IMR-90 (cell line): ENCODE results near the gene DEFB115. TPM values are rescaled to one million over a fixed set of nuclear protein-coding genes. Genes with fewer than 3 reads are reported as not detected.

Experiments used
- ATAC-seq: fragments of 200-7000 bp; cut with Tn5 transposase; 2 replicates; pipeline ENCODE4 v1.9.1; 2020; ENCODE audit warnings: low read depth, mild to moderate bottlenecking, moderate library complexity
- Bru-seq: library from RNA; stranded (reverse); fragments of 400-500 nt; gene quantifications from one replicate; lab custom pipeline; 2021; lab: Mats Ljungman, UMichigan
- BruChase-seq, 2 experiments: library from RNA; stranded (reverse); fragments of 400-500 nt; gene quantifications; one replicate each; lab custom pipeline; 2021; lab: Mats Ljungman, UMichigan
- BruUV-seq: library from RNA; stranded (reverse); fragments of 400-500 nt; replicated peaks from 2 replicates; lab custom pipeline; 2021; lab: Mats Ljungman, UMichigan
- CTCF ChIA-PET: fragments of 300-600 bp; formaldehyde crosslinking; extraction: SDS; loops from one replicate; lab custom pipeline; 2021; ENCODE audit warnings: antibody characterized with exemption; lab: Yijun Ruan, JAX
- POLR2A ChIA-PET: fragments of 300-600 bp; sonication (Branson Sonifier 250); formaldehyde crosslinking; loops from one replicate; lab custom pipeline; 2022; ENCODE audit warnings: antibody characterized with exemption; ENCODE audit not compliant: unreplicated experiment; lab: Charles Lee
- DNase-seq: peaks from one replicate; pipeline ENCODE4 v3.0.0; 2013
- H2AFZ ChIP-seq: replicated peaks from 2 replicates; pipeline ENCODE3; 2013; ENCODE audit warnings: low read length, mild to moderate bottlenecking; ENCODE audit not compliant: poor library complexity
- H2AK5ac ChIP-seq: 2 replicates; pipeline ENCODE4 v1.6.1; 2013; ENCODE audit warnings: low read depth, low read length, inconsistent platforms
- H2AK9ac ChIP-seq: replicated peaks from 2 replicates; pipeline ENCODE3; 2013; ENCODE audit warnings: mild to moderate bottlenecking, low read depth, low read length, moderate library complexity; ENCODE audit not compliant: poor library complexity
- H2BK120ac ChIP-seq: 2 replicates; pipeline ENCODE4 v1.6.1; 2013; ENCODE audit warnings: low read depth, low read length, inconsistent platforms
- H2BK15ac ChIP-seq: 3 replicates; pipeline ENCODE4 v1.6.1; 2013; ENCODE audit warnings: low read depth, low read length, inconsistent platforms
- H2BK20ac ChIP-seq: 2 replicates; pipeline ENCODE4 v1.6.1; 2013; ENCODE audit warnings: low read depth, mild to moderate bottlenecking, inconsistent platforms, low read length, moderate library complexity
- H2BK5ac ChIP-seq: 2 replicates; pipeline ENCODE4 v1.6.1; 2013; ENCODE audit warnings: mild to moderate bottlenecking, low read depth, low read length, inconsistent platforms; ENCODE audit not compliant: poor library complexity, severe bottlenecking
- H3K14ac ChIP-seq: replicated peaks from 2 replicates; pipeline ENCODE4 v1.6.1; 2013; ENCODE audit warnings: low read depth, low read length, inconsistent platforms
- H3K18ac ChIP-seq: 2 replicates; pipeline ENCODE4 v1.6.1; 2013; ENCODE audit warnings: low read depth, low read length, control low read depth
- H3K23ac ChIP-seq: 2 replicates; pipeline ENCODE4 v1.6.1; 2013; ENCODE audit warnings: low read depth, low read length, inconsistent platforms
- H3K27ac ChIP-seq: 2 replicates; pipeline ENCODE4 v1.5.1; 2013; ENCODE audit warnings: mild to moderate bottlenecking, control low read depth, low read length; ENCODE audit not compliant: insufficient read depth
- H3K27me3 ChIP-seq: 2 replicates; pipeline ENCODE4 v1.6.1; 2013; ENCODE audit warnings: low read length; ENCODE audit not compliant: control insufficient read depth, insufficient read depth
- H3K36me3 ChIP-seq: 2 replicates; pipeline ENCODE4 v1.6.1; 2013; ENCODE audit warnings: low read length, mixed read lengths; ENCODE audit not compliant: control insufficient read depth, insufficient read depth
- H3K4ac ChIP-seq: 2 replicates; pipeline ENCODE4 v1.6.1; 2013; ENCODE audit warnings: low read depth, low read length, inconsistent platforms
- H3K4me1 ChIP-seq: 2 replicates; pipeline ENCODE4 v1.6.1; 2013; ENCODE audit warnings: low read length, mixed read lengths; ENCODE audit not compliant: control insufficient read depth, insufficient read depth
- H3K4me2 ChIP-seq: 2 replicates; pipeline ENCODE4 v1.6.1; 2013; ENCODE audit warnings: low read depth, mild to moderate bottlenecking, control low read depth, low read length, moderate library complexity
- H3K4me3 ChIP-seq: 2 replicates; pipeline ENCODE4 v1.5.1; 2013; ENCODE audit warnings: low read depth, mild to moderate bottlenecking, control low read depth, low read length, moderate library complexity; ENCODE audit not compliant: insufficient read depth
- H3K56ac ChIP-seq: 2 replicates; pipeline ENCODE4 v1.6.1; 2013; ENCODE audit warnings: low read length, inconsistent platforms; ENCODE audit not compliant: insufficient read depth; ENCODE audit errors: extremely low read depth
- H3K79me1 ChIP-seq, 2 experiments: 2 replicates each; pipeline ENCODE4 v1.6.1; 2013; ENCODE audit warnings: low read length in 2 of 2, inconsistent platforms in 1 of 2, low read depth in 1 of 2
- H3K9ac ChIP-seq: 2 replicates; pipeline ENCODE4 v1.6.1; 2013; ENCODE audit warnings: low read depth, low read length, control low read depth
- H3K9me1 ChIP-seq: 2 replicates; pipeline ENCODE4 v1.6.1; 2013; ENCODE audit warnings: low read length, inconsistent platforms; ENCODE audit not compliant: insufficient read depth
- H3K9me3 ChIP-seq: 2 replicates; pipeline ENCODE4 v1.6.1; 2013; ENCODE audit warnings: low read length; ENCODE audit not compliant: control insufficient read depth, insufficient read depth
- H4K20me1 ChIP-seq: 2 replicates; pipeline ENCODE4 v1.6.1; 2013; ENCODE audit warnings: low read length, inconsistent platforms; ENCODE audit not compliant: insufficient read depth
- H4K5ac ChIP-seq: 2 replicates; pipeline ENCODE4 v1.6.1; 2013; ENCODE audit warnings: mild to moderate bottlenecking, low read depth, low read length, control low read depth
- H4K8ac ChIP-seq, 2 experiments: 2 replicates each; pipeline ENCODE4 v1.6.1; 2013; ENCODE audit warnings: low read depth in 2 of 2, low read length in 2 of 2, control low read depth in 1 of 2, inconsistent platforms in 1 of 2
- H4K91ac ChIP-seq: 2 replicates; pipeline ENCODE4 v1.6.1; 2013; ENCODE audit warnings: low read depth, low read length, inconsistent platforms; ENCODE audit not compliant: insufficient read depth
- BHLHE40 ChIP-seq: fragments of 150-350 bp; IDR thresholded peaks from 2 replicates; pipeline ENCODE4 v1.6.1; 2016; ENCODE audit warnings: mild to moderate bottlenecking, low read depth, low read length
- CEBPB ChIP-seq: IDR thresholded peaks from 2 replicates; pipeline ENCODE4 v1.6.1; 2012; ENCODE audit warnings: low read depth, low read length, improper control_type of control experiment
- CHD1 ChIP-seq: IDR thresholded peaks from 2 replicates; pipeline ENCODE4 v1.6.1; 2012; ENCODE audit warnings: low read depth, low read length, improper control_type of control experiment
- CTCF ChIP-seq: conservative IDR thresholded peaks from 2 replicates; pipeline ENCODE4 v1.5.1; 2012; ENCODE audit warnings: mild to moderate bottlenecking, low read depth, low read length, improper control_type of control experiment
- ELK1 ChIP-seq: fragments of 150-350 bp; IDR thresholded peaks from 2 replicates; pipeline ENCODE4 v1.6.1; 2016; ENCODE audit warnings: low read depth, mild to moderate bottlenecking, low read length, moderate library complexity, borderline replicate concordance
- FOS ChIP-seq: fragments of 150-350 bp; IDR thresholded peaks from 2 replicates; pipeline ENCODE4 v1.6.1; 2016; ENCODE audit warnings: low read depth, low read length
- MAFK ChIP-seq: IDR thresholded peaks from 2 replicates; pipeline ENCODE4 v1.6.1; 2012; ENCODE audit warnings: low read depth, low read length, improper control_type of control experiment
- MAZ ChIP-seq: IDR thresholded peaks from 2 replicates; pipeline ENCODE4 v1.6.1; 2012; ENCODE audit warnings: low read depth, mild to moderate bottlenecking, low read length, improper control_type of control experiment, moderate library complexity, borderline replicate concordance
- MXI1 ChIP-seq: IDR thresholded peaks from 2 replicates; pipeline ENCODE4 v1.6.1; 2012; ENCODE audit warnings: low read depth, mild to moderate bottlenecking, low read length, moderate library complexity, borderline replicate concordance
- NFE2L2 ChIP-seq: fragments of 150-350 bp; IDR thresholded peaks from 2 replicates; pipeline ENCODE4 v1.6.1; 2016; ENCODE audit warnings: low read depth, mild to moderate bottlenecking, low read length
- POLR2A ChIP-seq: IDR thresholded peaks from 2 replicates; pipeline ENCODE4 v1.6.1; 2012; ENCODE audit warnings: mild to moderate bottlenecking, low read depth, low read length
- RAD21 ChIP-seq: IDR thresholded peaks from 2 replicates; pipeline ENCODE4 v1.6.1; 2012; ENCODE audit warnings: low read length, improper control_type of control experiment
- RCOR1 ChIP-seq: IDR thresholded peaks from 2 replicates; pipeline ENCODE4 v1.6.1; 2012; ENCODE audit warnings: mild to moderate bottlenecking, low read length, improper control_type of control experiment; ENCODE audit not compliant: insufficient replicate concordance
- RFX5 ChIP-seq: IDR thresholded peaks from 2 replicates; pipeline ENCODE4 v1.8.0; 2012; ENCODE audit warnings: low read depth, mild to moderate bottlenecking, low read length, moderate library complexity
- SMC3 ChIP-seq: fragments of 150-350 bp; IDR thresholded peaks from 2 replicates; pipeline ENCODE4 v1.6.1; 2016; ENCODE audit warnings: low read depth, mild to moderate bottlenecking, antibody characterized with exemption, low read length, moderate library complexity
- USF2 ChIP-seq: fragments of 150-350 bp; IDR thresholded peaks from 2 replicates; pipeline ENCODE4 v1.6.1; 2017; ENCODE audit warnings: mild to moderate bottlenecking, antibody characterized with exemption, low read length, low read depth
- WGBS, 2 experiments: methylation state at CpG; one replicate each; pipeline versions ENCODE4 v1.1.5 to v1.1.7; 2013; ENCODE audit warnings: missing lambda C conversion rate in 2 of 2; ENCODE audit not compliant: insufficient read length in 1 of 2; ENCODE audit errors: extremely low coverage in 2 of 2; 5-methylcytosine and 5-hydroxymethylcytosine counted together
- dilution Hi-C: fragments of 300-500 bp; cut with HindIII; formaldehyde crosslinking; loops from one replicate; pipeline ENCODE4 v1.14.3; 2018; ENCODE audit warnings: low sequenced_read_pairs; ENCODE audit not compliant: unreplicated experiment
- in situ Hi-C: fragments of 300-500 bp; cut with MboI; formaldehyde crosslinking; loops from 3 replicates; pipeline ENCODE4 v1.14.3; 2019; ENCODE audit warnings: low sequenced_read_pairs, inconsistent platforms, mixed read lengths
- intact Hi-C: fragments of 100-400 bp; cut with micrococcal nuclease; formaldehyde crosslinking; loops from 2 replicates; pipeline ENCODE4 v1.10.0; 2022
- long read RNA-seq: library from polyadenylated mRNA; unstranded; transcript quantifications from one replicate; pipeline ENCODE4 v2.0.0, GENCODE V29; 2021; ENCODE audit not compliant: unreplicated experiment
- polyA plus RNA-seq, 3 experiments: library from polyadenylated mRNA; depleted of rRNA; stranded (reverse); fragments of >200 nt; gene quantifications; 2 replicates each; pipeline ENCODE4 v1.2.3, GENCODE V29; 2012; ENCODE audit warnings: low replicate concordance in 1 of 3
- total RNA-seq: library from RNA; depleted of rRNA; stranded (reverse); fragments of >200 nt; gene quantifications from 2 replicates; pipeline ENCODE4 v1.2.3, GENCODE V29; 2012; rRNA removed

DEFB115 gene
- total RNA-seq = not detected in 2 replicates
- not detected in 2 replicates for polyA plus RNA-seq (2012; rRNA removed)
- not detected in 2 replicates for polyA plus RNA-seq (2012; cell fraction: cytosol; rRNA removed)
- polyA plus RNA-seq (2012; cell fraction: nucleus; rRNA removed; ENCODE audit: low replicate concordance) = not detected in 2 replicates
- Bru-seq, nascent RNA = not detected
- BruChase-seq, experiment 1, labeled RNA remaining after a 6-hour chase = not detected
- BruChase-seq, experiment 2, labeled RNA remaining after a 2-hour chase = not detected
- long read RNA-seq = 0 reads

GRCh38 chr20:31257364-31257763 is at the start of gene DEFB115:
Gene DEFB115 (plus strand): TSS chr20:31257664. CDS start chr20:31257664, 0 bp downstream.
- no peaks in the 10 kb centered on the region for H3K4me1 ChIP-seq
- H3K4ac ChIP-seq = no peak within 1 kb of the TSS
- H4K5ac ChIP-seq = no peak within 1 kb of the TSS
- H4K20me1 ChIP-seq = no peaks in the 10 kb centered on the region
- H3K27me3 ChIP-seq = no peaks in the 10 kb centered on the region
- no peak within 1 kb of the TSS for H3K56ac ChIP-seq
- dilution Hi-C loops (no loop called here), in situ Hi-C loops (no loop called here), intact Hi-C loops (no loop called here)
- H2BK20ac ChIP-seq = no peak within 1 kb of the TSS
- H3K36me3 ChIP-seq = no peaks in the 10 kb centered on the region
- no TSS peak for BruUV-seq
- DNase-seq = no peak
- H3K9ac ChIP-seq = no peak within 1 kb of the TSS
- no peaks in the 10 kb centered on the region for H3K79me1 ChIP-seq
- no peak within 1 kb of the TSS for H3K14ac ChIP-seq
- no peak for ATAC-seq
- H3K4me3 ChIP-seq = no peak within 1 kb of the TSS
- no CpG with 5 or more reads among the region's 2 CpGs for WGBS, 2 experiments
- no peak within 1 kb of the TSS for H3K27ac ChIP-seq
- H4K91ac ChIP-seq = no peak within 1 kb of the TSS
- no peak within 1 kb of the TSS for H2BK120ac ChIP-seq
- ChIA-PET CTCF (no interaction called here), POLR2A (no interaction called here)
- H3K23ac ChIP-seq = no peak within 1 kb of the TSS
- no peak within 1 kb of the TSS for H4K8ac ChIP-seq
- H3K18ac ChIP-seq = no peak within 1 kb of the TSS
- H3K9me1 ChIP-seq = no peaks in the 10 kb centered on the region
- TF ChIP-seq USF2 (no peak), NFE2L2 (no peak), MXI1 (no peak), ELK1 (no peak), POLR2A (no peak), SMC3 (no peak), MAZ (no peak), MAFK (no peak), RFX5 (no peak), RCOR1 (no peak), FOS (no peak), CEBPB (no peak), CTCF (no peak), CHD1 (no peak), BHLHE40 (no peak), RAD21 (no peak)
- no peak within 1 kb of the TSS for H2AK5ac ChIP-seq
- H2AK9ac ChIP-seq = no peak within 1 kb of the TSS
- H2AFZ ChIP-seq = no peak within 1 kb of the TSS
- peaks cover 10% of the 10 kb centered on the region for H3K9me3 ChIP-seq
- no peak within 1 kb of the TSS for H2BK15ac ChIP-seq
- no peak within 1 kb of the TSS for H3K4me2 ChIP-seq
- no peak within 1 kb of the TSS for H2BK5ac ChIP-seq
